NCI-H1436 treated with DMSO at 0.1 percent for 48 hours (cell line): Measurements from ENCODE around the gene SDC1.

ENCODE experiments used
- DNase-seq: peaks from one replicate; lab custom pipeline; 2025; lab: John Stamatoyannopoulos, UW

SDC1 gene

DNA sequence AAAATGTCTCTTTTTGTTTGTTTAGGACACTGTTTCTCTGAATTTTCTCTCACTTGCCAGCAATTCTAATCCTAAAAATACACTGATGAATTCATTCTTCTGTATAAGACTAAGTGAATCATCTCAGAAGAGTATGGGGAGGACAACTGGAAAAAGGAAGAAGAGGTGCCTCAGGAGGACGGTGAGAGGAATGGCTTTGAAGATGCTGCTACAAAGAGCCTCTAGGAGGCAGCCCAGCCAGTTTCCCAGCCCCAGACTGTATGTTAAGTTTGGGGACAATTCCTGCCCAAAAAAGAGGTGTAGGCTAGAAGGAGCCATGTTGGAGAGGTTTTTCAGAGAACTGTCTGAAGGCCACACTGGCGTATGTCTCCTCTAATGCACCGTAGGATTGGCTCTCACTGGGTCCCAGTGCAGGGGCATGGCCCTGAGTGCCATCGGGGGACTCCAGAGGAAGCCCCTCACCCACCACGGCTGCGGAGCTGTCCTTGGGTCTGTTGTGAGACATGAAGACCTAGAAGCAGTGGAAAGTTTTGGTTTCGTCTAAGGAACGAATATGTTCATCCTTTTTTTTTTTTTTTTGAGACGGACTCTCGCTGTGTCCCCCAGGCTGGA, 3.1 kb upstream of the SDC1 start:
- no peak for DNase-seq

DNA sequence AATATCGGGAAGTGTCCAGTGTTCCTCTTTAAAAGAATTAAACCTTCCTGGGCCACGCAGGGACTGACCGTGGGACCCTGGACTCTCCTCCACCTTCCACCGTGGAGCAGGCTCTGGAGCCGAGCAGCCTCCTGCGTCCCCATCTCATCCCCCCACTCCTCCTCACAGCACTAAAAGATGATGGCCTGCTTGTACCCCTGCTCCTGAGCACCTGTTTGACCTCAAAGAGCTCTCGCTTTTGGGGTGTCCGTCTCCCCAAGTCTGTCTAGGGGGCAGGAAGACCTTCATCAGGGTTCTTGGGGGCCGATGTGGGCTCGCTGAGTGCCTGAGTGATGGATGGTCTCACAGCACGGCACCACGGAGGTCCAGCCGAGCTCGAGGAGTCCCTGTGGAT, 1.2 kb upstream of the SDC1 start:
- no peak for DNase-seq

DNA sequence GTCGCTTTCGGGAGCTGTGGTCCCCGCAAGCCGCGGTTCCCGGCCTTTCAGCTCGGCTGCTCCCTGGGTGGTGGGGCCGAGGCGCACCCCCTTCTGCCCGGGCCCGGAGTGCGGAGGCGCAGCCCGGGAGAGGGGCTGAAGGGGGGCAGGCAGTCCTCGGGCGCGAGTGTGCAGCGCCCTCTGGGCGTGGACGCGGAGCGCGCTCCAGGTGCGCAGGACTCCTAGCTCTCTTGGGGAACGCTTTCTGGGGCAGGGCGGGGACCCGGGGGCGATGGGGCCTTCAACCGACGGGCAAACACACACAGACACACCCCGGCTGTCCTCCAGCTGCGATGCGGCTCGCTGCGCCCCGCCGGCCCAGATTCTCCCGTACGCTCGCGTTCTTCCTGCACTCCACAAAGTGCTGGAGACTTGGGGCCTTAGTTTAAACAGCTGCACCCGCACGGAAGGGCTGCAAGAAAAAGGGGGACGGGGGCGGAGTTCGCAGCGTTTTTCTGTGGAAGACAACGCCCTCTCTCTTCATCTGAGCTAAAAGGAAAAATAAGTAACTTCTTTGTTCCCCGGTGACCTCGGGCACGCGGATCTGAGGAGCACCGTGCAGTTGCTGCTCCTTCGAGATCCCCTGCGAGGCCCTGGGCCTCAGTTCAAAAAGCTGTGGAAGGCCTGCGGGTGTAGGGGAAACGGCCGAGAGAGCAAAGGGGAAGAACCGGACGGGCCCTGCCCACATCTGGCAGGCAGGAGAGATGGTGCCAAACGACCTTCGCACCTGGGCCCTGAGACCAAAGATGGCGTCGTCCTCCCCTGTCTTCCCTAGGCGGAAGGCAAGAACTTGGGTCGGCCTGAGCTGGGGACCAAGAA, 593 bp upstream of the SDC1 start:
- no peak for DNase-seq

- no peak for DNase-seq
Measured at GRCh38 chr2:20224164-20224715, 690 bp downstream of the SDC1 start.

DNA sequence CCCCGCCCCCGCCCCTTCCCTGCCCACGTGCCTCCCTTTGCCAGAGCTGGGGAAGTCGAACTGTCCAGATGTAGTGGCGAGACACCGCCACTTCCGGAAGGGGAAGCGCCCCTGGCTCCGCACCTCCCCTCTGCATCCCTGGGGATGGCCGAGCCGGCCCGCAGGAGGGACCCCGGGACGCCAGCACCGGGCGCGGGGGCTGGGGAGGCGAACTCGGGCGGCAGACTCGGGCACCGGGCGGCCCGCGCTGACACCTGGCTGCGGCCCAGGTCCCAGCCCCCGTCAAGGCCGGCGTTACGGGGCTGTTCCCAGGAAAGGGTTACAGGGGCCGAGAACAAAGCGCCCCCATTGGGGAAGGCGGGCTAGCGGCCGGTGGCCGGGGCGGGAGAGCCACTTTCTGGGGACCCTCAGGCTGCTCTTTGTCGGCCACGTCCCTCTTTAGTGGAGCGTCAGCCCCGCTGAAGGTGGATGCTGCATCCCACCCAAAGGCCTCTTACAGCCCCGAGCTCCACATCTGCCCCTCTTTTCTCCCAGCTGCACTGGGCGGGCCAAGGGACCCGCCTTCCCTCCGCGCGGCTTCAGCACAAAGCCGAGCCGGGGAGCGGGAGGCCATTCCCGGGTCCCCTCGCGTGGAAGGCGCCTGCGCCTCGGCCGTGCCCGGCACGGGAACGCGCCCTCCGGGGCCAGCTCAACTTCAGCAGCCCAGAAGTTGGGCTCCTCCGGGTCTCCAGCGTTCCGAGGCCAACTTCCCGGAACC, 1.3 kb downstream of the SDC1 start:
- DNase-seq: no peak

DNA sequence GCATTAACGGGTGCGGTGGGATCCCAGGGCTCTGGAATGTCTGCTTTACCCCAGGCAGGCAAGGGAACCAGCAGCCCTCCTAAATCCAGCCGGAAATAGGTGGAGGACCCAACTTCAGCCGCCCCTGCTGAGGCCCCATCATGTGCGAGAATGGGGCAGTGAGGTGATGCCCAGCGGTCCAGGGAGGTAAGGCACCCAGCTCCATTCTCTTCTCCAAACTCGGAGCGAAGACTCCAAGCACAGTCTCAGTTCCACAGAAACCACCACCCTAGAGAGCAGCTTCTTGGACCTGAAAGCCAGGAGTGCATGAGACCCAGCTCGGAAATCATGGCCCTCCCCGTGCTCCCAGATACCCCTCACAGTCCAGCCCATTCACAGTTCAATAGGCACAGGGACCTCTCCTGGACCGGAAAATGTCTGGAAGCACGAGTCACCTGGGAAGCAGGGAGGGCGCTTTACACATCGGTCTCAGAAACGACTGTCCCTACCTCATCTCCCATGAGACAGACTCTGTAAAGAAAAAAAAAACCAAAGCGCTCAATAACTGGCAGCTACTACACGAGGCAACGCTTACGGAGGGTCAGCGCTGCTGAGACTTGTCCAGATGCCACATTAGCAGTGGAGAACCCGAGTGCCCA, 2.0 kb downstream of the SDC1 start:
- no peak for DNase-seq

DNA sequence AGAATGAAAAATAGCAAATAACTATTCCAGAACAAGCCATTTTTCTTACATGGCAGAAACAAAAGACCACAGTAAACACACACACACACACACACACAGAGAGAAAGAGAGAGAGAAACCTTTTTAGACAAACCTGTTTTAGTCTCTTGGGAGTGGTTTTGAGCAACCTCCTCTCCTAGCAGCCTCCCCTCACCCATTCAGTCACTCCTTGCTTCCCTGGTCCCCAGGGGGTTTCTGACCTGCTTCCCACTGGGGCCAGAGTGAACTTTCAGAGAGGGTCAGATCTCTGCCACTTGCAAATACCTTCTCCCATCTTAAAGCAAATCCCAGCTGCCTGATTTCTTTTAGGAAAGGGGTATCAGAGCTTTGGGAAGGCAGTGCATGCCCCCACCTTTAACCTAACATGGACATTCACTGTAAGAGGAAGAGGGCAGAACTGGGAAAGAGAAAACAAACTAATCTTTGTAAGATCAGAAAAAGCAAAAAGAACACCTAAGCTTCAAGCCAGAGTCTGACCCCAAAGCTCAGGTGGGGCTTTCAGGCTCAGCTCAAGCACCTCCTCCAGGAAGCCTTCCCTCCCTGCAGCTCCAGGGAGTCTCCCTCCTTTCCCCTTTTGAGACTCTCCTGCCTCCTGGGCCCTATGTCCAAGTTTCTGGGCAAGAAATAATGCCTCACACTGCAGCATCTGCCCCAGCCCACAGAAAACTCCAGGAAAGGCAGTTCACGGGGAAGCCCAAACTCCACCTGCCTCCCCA, 2.7 kb downstream of the SDC1 start:
- DNase-seq: no peak

- DNase-seq: no peak
Measured at GRCh38 chr2:20221555-20221973, 3.4 kb downstream of the SDC1 start.

DNA sequence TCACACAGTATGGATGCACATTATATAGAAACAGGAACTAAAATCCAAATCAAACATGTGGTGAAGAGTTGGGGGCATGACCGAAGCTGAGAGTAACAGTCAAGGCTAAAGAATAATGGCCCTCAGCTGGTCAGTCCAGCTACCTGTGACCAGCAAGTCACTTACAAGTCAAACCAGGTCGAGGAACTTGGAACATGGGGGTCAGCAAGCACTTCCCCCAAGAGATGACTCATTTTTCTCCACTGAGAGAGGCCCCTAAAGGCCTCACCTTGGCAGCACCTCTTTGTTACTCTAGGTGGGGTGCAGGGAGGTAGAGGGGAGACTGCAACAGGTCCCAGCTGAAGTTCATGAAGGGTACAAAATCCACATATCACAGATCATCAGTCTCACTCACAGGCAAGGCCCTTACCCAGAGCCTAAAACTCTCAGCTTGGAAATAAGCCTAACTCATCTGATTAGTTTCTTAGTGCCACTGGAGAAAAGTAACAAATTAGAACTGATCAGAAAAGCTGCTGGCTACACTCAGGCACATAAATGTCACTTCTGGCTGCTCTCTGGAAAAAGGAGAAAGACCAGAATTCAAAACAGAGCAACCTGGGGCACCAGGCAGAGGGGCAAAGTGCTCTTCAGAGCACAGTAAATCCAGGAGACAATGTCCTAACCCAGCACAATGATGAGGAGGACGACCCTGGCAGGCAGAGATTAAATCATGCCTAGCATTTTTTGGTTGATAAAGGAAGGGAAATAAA, 4.0 kb downstream of the SDC1 start:
- DNase-seq: no peak

GRCh38 chr2:20219763-20220380, 5.1 kb downstream of the SDC1 start:
- no peak for DNase-seq

- DNase-seq: no peak
Measured at GRCh38 chr2:20218331-20219320, 6.3 kb downstream of the SDC1 start.

DNA sequence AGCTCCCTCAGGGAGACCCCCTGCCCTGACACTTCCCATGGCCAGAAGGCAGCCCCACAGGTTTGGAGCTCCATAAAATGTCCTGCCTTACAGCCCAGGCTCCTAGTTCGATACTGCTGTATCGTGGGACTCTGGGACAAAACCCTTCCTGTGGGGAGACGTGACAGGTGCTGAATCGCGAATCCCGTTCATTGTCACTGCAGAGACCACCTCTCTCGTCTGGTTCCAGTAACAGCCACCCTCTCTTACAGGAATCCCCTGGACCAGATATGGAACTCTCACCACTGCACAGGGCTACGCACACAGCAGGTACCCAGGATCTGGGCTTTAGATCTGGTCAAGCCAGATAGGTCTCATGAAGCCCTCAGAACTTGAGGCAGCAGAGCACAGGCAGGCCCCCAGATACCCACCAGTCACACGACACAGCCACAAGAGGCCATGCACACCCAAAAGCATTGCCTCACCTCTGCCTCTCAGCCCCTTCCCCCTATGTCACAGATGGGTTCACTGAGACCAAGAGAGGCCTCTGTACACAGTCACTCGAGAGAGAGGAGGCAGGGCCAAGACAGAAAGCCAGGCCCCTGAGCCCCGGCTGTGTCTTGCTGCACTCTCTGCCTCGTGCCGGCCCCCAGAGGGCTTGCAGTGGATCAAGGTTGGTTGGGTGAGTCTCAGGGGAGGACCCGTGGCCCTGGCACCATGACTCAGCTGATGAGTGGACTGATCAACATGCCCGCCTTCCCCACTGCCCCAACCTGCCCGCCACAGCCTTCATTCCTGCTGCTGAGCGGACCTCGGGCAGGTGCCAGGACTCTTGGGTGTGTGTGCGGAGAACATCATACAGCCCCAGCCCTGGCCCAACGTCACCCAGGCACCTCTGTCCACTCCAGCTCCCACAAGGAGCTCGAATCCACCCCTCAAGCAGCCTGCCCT, 7.6 kb downstream of the SDC1 start:
- no peak for DNase-seq

- no peak for DNase-seq
Measured at GRCh38 chr2:20216130-20217025, 8.6 kb downstream of the SDC1 start.

- DNase-seq: no peak
Measured at GRCh38 chr2:20215183-20216040, 9.5 kb downstream of the SDC1 start.

DNA sequence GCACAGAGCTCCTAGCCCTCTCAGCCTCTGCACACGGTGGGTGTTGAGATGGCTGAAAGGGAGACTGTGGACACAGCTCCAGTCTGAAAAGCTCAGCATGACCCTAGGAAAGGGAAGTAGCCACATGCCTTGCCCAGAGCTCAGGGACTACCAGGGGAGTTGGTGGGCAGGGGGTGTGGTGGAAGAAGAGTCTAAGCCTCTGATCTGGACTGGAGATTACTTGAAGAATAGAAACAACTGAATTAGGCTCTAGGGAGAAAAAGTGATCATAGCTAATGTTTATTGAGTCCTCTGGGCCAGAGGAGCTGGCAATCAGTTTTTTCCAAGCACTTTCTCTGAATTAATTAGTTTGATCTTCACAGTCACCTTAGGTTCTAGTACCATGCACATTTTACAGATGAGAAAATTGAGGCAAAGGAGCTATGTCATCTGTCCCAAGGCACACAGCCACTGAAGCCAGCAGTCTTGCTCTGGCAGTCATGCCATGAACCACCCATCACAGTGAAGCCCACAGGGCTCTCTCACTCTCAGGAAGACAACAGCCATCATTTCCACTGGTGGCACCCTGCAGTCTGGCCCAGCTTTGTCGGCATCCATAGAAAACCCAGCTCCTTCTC, 10.3 kb downstream of the SDC1 start:
- DNase-seq: no peak
